NCI-H1694 (cell line): ENCODE results near the gene NXT1.
A peak's percentile ranks its signal among the peaks of the same experiment; 100 is the strongest.

Experiments used
- DNase-seq: peaks from one replicate; lab custom pipeline; 2025; lab: John Stamatoyannopoulos, UW

Gene NXT1

GRCh38 chr20:23361119-23361475, 10.5 kb downstream of the NXT1 start:
- DNase-seq = no peak

- DNase-seq = peak; percentile 79
Measured at GRCh38 chr20:23361476-23362391, 11.1 kb downstream of the NXT1 start, which contains the start of gene GZF1. TSS of gene GZF1 (plus strand) at chr20:23362182. CDS start at chr20:23364384, 2,202 bp downstream.

GRCh38 chr20:23362392-23363256, 12.0 kb downstream of the NXT1 start:
- no peak for DNase-seq

- no peak for DNase-seq
Measured at GRCh38 chr20:23363257-23363649, 12.7 kb downstream of the NXT1 start.

GRCh38 chr20:23365390-23366165, 15.0 kb downstream of the NXT1 start:
- no peak for DNase-seq

- no peak for DNase-seq
Measured at GRCh38 chr20:23366384-23366783, 15.8 kb downstream of the NXT1 start.

GRCh38 chr20:23367770-23368169, 17.2 kb downstream of the NXT1 start:
- no peak for DNase-seq

- DNase-seq = no peak
Measured at GRCh38 chr20:23368316-23369071, 17.9 kb downstream of the NXT1 start.

GRCh38 chr20:23369072-23369823, 18.7 kb downstream of the NXT1 start:
- DNase-seq = no peak

GRCh38 chr20:23370274-23370673, 19.7 kb downstream of the NXT1 start:
- no peak for DNase-seq

- DNase-seq = no peak
Measured at GRCh38 chr20:23370873-23371272, 20.3 kb downstream of the NXT1 start.

GRCh38 chr20:23371496-23371895, 20.9 kb downstream of the NXT1 start:
- no peak for DNase-seq

- DNase-seq = no peak
Measured at GRCh38 chr20:23374441-23374840, 23.9 kb downstream of the NXT1 start.

GRCh38 chr20:23375827-23376226, 25.2 kb downstream of the NXT1 start:
- DNase-seq = no peak

- DNase-seq = no peak
Measured at GRCh38 chr20:23379772-23380171, 29.2 kb downstream of the NXT1 start.

- DNase-seq = no peak
Measured at GRCh38 chr20:23381876-23382275, 31.3 kb downstream of the NXT1 start.

- no peak for DNase-seq
Measured at GRCh38 chr20:23386304-23387117, 35.9 kb downstream of the NXT1 start.

- no peak for DNase-seq
Measured at GRCh38 chr20:23387118-23387443, 36.5 kb downstream of the NXT1 start.

GRCh38 chr20:23390091-23390774, 39.6 kb downstream of the NXT1 start:
- DNase-seq = no peak
